GM21423 (cell line): ENCODE data around the gene SESN3.
"Not testable (repeated sequence)": the region's sequence is repeated elsewhere in the genome, so short reads cannot be mapped to it uniquely, and the experiment has no call there.

Source experiments
- ATAC-seq: cut with Tn5 transposase; IDR thresholded peaks from one replicate; pipeline ENCODE4 v1.9.1; 2021; ENCODE audit warnings: mild to moderate bottlenecking, moderate library complexity; ENCODE audit not compliant: unreplicated experiment

SESN3 gene, protein sequence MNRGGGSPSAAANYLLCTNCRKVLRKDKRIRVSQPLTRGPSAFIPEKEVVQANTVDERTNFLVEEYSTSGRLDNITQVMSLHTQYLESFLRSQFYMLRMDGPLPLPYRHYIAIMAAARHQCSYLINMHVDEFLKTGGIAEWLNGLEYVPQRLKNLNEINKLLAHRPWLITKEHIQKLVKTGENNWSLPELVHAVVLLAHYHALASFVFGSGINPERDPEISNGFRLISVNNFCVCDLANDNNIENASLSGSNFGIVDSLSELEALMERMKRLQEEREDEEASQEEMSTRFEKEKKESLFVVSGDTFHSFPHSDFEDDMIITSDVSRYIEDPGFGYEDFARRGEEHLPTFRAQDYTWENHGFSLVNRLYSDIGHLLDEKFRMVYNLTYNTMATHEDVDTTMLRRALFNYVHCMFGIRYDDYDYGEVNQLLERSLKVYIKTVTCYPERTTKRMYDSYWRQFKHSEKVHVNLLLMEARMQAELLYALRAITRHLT

DNA sequence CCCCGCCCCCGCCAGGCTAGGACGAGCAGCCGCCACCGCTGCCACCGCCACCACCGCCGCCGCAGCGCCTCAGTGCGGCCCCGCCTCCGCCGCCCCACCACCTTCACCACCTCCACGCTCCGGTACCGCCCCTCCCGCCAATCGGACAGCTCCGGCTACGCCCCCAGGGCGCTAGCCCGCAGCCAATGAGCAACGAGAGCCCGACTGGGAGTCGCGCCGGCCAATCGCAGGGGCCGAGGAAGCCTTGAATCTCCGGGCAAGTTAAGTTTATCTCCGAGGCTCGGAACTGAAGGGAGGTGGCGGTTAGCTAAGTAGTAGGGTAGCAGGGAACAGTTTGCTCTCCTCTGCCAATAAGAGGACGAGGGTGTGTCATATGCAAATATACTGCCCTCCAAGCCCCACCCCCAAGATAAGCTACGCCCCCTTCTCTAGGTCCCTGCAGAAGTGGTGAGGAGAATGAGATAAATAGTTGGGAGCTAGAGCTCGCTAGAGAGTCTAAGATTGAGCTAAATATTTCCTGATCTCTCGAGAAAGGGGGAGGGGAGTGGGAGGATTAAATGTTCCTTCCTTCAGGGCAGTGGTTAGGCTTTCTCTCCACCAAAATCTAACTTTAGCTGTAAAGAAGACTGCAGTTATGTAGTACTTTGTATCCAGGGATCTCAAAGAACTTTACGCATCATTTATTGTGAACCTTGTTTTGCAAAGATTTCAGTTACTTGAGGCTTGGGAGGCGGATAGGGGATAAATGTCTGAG is at the start of gene SESN3:
Gene SESN3, minus strand, starts transcription at position 76 of the 754 bp plus-strand sequence. CDS start 342 bp downstream, outside the sequence.
- ATAC-seq, result peak; percentile 92

DNA sequence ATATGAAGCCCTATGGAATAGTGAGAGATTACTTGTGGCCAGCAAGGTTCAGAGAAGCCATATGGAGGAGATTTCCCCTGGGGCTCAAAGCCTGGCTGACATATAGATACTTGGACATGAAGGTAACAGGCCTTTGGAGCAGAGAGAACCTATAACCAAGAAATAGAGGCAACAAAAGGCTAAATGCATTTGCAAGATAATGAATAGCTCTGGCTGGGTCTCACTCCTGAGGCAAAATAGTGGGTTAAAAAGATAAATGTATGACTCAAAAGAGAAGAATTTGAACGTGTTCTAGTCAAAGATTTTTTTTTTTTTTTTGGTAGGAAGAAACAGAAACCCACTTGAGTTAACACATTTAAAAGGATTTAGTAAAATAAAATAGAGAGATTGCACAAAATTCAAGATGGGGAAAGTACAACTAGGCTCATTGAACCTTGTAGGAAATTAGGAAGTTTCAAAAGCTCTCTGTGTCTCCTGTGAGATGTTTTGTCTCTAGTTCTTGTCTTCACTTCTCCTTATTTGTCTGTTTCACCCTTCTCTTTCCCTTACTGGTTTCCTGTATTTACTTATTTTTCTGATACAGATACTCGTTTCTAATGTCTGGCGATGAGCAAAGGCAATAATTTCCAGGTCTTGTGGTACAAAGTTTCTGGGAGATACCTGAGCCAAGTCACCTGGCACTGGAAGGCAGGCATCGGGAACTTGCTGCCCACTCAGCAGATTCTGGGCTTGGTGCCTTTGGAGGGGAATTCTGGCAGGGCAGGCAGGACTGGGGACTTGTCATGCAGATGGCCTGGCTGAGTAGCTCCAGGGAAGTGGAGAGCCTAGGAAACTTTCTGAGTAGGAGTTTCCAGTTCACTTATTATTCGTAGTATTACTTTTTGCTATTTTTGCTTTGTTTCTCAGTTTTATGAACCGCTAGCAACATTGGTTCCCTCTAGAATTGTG is 49.2 kb upstream of the SESN3 start:
- peak; percentile 64 for ATAC-seq

DNA sequence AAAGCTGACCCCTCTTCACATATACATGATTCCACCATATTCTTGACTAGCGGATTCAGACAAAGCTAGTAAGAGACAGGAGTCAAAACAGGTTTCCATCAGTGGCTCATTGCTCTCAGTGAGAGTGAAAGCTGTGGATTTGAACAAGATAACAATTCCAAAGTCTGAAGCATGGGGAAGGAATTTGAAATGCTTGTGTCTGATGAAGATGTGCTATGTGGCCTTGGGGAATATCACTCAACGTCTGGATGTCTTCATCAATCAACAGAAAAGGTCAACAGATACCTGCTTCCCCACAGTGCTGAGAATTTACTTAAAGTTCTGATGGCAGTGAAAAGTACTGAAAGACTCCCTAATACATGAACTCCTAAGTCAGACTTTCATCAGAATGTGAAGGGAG is 46.9 kb upstream of the SESN3 start:
- no peak for ATAC-seq

DNA sequence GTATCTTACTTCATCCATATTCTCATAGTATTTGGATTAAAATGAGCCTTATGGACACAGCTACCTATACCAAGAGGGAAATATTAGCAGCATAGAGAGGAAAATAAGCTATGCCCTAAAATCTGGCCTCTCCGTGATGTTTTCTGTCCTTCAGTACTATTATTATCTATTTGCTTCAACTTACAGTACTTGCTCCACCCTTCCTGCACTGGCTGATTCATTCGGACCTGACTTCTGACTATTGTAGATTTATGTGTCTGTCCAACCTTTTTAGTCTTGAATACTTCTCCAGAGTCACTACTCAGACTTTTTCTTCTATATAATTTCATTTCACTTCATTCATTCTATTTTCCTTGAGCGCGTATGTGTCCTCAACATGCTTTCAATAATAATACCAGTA is 45.1 kb upstream of the SESN3 start:
- ATAC-seq, result no peak

DNA sequence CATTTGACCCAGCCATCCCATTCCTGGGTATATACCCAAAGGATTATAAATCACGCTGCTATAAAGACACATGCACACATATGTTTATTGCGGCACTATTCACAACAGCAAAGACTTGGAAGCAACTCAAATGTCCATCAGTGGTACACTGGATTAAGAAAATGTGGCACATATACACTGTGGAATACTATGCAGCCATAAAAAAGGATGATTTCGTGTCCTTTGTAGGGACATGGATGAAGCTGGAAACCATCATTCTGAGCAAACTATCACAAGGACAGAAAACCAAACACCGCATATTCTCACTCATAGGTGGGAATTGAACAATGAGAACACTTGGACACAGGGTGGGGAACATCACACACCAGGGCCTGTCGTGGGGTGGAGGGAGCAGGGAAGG is 42.6 kb upstream of the SESN3 start:
- ATAC-seq, result not testable (repeated sequence)

DNA sequence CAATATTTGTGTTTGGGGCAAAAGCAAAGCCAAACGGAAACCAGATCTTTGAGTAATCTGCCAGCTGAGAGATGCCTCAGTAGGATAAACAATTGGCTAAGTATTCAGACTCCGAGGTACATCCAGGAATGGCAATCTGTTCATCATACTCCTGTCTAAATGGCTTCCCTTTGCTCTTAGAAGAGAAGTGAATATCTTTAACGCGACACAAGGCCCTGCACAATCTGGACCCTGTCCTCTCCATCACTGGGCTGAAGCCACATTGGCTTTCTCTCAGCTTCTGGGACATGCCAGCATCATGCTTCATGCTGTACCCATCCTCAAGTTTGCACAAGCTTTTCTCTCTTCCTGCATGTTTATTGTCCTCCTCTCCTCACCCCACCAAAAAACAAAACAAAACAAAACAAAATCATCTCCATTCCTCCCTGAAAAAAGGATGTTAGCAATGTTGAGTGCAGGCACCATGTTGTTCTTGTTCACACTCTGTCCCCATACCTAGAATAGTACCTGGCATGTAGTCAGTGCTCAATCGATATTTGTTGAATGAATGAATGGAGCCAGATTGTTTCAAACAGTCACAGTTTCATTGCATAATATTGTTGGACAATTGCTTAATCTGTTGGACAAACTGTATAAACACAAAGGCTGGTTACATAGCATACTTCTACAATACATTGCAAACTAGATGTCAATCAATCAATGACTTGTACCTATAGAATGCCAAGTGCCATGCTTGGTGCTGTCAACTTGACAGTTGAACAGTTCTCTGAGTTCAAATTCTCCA is 38.2 kb upstream of the SESN3 start:
- ATAC-seq, result no peak

DNA sequence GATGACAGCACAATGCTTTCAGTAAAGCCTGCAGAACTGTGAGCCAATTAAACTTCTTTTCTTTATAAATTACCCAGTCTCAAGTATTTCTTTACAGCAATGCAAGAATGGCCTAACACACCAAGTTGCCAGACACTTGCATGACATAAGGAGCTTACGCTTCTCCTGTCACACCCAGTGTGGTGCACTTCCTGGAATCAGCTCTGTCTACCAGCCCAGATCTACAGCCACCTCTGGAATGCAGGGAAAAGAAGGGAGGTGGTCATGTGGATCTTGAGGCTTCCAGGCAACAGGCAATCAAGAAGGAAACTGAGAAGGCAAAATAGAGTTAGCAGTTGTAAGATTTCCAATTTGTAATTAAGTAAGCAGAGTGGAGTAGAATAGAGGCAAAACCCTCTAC is 37.4 kb upstream of the SESN3 start:
- ATAC-seq, result no peak

DNA sequence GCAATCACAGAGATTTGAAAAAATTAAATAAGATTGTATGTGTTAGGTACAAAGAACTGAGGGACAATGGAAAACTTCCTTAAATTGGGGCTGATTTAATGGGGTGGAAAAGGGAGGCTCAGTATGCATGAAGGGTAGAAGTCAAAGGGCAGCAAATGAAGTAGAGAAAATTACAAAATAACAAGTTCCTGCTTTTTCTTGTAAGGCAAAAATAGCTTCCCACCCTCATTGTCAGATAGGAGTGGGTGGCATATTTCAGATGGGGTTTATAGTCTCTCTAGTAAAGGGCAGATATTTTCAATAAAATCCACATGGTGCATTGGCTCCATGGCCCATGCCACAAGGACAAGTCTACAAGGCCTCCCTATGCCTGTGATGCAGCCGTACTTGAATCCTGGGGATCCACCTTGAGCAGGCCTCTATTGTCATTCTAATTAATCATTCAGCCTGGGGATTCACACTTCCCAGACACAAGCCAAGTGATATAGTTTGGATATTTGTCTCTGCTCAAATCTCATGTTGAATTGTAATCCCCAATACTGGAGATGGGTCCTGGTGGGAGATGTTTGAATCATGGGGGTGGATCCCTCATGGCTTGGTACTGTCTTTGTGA is 36.7 kb upstream of the SESN3 start:
- ATAC-seq, result no peak

DNA sequence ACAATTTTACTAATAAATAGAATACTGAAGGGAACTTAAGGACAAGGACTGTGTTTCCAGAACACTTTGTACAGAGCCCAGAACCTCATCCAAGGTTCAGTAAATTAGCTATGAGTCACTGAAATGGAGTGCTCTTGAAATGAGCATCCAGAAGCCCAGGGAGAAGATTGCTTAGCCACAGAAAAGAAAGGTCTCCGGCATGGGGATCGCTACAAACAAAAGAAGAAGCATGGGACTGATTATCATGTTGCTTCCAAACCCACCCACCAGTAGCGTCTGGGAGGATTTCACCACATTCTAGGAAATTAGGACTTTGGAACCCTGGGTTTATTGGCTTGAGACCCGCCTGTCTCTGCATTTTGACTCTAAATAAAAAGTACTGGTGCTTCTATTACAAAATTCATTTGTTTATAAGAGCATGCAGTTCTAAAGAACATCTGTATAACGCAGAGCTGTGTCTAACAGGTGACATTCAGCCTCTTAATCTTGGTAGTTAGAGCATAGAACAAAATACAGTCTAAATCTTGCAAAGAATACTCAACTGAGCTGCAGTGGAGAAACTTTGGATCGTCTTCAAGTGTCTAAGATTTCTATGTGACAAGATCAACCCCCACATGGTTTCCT is 35.9 kb upstream of the SESN3 start:
- ATAC-seq, result no peak

DNA sequence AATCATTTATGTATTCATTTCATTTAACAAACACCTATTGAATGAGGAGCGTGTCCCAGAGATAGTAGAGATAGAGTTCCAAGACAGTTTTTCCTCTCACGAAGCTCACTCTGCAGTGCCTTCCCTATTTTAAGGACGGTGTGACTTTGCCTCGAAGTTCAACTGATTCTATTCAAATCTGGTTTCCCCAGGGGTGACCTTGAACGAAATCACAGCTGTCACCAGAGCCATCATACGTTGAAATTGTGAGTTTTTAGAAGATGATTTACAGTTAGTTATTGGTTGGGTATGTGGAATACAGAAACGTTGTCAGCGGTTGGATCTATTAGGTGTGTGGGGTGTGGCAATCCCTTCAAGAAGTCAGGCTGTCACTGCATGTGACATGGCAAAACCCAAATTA is 33.9 kb upstream of the SESN3 start:
- no peak for ATAC-seq

DNA sequence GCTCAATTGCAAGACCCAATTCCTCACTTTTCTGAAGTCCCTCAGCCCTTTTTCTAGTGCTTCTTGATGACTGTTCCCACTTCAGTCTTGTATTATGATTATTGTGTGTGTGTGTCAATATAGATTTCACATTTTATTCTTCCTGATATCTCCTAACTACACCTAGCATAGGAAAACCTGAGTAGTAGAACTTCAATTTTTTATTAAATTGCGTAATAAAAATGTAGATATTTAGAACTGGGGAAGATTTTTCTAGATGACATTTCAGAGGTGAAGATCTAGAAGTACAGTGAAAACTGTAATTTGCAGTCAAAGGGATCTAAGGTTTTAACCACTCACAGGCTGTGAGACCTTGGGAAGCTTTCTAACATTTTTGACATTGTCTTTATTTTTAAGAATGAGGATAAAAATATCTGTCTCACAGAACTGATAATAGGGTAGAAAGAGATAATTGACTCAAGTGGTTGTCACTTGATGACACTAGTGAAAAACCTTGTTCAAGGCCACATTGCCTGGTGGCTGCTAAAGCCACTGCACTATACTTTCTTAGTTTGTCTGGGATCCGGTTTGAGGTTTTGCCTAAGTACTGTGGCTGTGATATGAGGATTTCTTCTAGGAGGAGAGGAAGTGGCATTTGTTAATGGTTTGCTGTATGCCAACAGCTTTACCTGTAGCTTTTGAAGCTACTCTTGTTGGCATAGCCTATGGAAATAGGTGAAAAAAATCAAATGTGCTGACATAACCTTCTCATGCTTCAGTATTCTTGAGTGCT is 32.2 kb upstream of the SESN3 start:
- no peak for ATAC-seq

DNA sequence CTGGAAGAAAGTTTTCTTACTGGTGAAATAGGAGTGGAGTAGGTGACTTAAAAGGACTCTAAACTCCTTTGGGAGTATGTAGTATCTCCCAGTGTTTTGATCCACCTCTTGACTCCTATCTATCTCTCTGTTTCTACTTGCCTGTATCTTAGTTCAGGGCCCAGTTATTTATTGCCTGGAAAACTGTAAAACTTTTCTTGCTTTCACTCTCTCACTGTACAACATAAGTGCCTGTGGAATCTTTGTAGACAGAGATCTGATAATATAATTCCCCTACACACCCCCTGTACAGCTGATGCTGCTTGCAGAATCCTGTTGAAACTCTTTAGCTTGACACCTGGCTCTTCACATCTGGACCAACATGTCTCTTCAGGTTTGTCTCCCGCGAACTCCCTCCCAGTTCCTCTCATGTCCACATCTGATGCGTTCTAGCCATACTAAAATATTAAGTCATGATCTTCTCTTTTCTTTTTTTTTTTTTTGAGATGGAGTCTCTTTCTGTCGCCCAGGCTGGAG is 26.5 kb upstream of the SESN3 start:
- ATAC-seq, result no peak

DNA sequence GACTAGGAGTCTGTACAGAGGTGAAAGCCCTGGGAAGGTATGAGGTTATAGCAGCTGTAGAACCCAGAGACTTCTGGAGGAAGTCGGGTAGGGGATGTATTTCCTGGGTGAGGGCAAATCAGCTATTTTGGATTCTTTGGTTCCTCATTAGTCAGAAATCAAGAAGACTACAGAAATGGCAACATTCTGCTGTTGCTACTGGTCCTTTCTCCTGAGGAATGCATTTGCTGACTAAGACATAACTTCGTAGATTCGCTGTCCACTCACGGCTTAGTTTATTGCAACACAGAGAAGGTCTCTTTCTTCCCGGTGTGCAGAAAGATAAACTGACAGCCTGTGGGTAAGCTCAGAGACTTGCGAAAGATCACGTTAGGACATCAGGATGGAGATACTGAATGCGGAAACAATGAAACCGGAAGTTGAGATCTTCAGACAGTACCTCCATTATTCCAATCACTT is 25.3 kb upstream of the SESN3 start:
- ATAC-seq, result no peak

DNA sequence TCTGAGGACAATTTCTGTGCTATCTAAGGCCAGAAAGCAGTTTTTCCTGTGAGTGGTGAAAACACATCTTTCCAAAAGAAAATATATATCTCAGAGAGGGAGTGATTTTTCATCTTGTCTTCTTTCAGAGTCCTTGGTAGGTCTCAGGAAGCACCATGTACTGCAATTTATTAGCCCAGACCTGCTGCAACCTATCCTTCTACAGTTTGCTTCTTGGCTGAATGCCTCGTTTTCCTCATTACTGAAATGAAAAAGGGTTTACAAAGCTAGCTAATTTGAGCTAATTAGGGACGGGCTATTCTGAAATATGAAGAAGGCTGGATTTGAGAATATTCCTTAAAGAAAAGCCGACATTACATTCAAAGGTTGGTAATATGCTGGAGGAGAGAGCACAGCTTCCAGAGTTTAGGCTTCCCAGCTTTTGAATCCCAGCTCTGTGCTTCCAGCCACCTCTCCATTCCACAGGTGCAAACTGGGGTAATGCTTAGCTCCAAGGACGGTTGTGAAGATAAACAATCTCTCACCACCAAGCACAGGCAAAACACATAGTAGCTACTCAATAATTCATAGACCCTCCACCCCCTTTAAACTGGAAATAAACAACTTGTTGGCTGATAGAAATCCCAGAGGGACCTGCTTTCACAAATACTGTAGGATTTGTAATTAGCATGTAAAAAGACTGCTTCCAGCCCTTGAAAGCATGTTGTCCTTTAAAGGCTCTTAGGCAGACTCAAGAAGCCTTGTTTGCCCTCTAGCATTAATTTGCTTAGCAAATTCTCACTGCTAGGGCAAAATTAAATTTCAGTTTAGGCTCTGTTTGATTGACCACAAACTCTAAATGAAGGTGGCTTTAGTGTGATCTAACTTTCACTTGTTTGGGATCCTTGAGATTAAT is 24.5 kb upstream of the SESN3 start:
- no peak for ATAC-seq

DNA sequence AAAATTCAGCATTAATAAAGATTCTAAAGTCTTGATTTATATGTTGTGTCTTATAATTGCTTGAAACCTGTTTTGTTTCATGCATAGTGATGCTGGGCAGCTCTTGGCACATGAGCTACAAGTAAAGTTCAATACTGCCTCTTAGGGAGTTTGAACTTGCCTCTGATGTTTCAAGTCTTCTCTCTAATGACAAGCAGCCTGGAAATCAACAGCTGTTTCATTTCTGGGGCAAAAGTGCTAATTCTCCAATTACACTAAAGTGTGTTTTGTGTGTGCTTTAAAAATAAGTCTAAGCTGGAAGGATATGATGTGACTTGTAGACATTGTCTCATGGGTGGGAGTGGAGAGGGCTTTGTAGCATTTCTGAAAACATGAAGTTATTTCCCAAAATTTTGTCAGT is 23.7 kb upstream of the SESN3 start:
- ATAC-seq, result peak; percentile 9

DNA sequence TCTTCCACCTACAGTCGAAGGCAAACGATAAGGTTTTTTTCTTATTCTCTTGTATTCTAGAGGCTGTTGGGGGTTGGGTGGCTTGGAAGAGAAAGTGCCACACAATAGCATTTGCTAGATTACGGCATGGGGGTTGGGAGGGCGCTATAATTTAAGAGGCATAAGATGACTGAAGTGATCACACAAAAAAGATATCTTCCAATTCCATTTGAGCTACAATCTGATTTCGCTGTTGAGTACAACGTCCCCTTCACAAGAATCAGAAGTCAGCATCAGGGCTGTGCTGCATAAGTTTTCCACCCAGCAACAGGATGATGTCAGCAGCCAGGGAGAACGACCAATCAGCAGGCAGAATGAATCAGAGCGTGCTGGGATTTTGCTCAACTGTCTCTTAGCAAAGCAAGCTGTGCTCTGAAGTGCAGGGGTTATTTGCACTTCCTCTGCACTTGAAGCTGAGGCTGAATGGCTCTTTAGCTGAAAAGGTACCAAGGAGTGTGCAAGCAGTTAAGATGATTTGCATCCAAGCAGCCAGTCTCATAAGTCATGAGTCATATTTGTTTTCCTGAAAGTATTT is 23.2 kb upstream of the SESN3 start:
- peak; percentile 99 for ATAC-seq

DNA sequence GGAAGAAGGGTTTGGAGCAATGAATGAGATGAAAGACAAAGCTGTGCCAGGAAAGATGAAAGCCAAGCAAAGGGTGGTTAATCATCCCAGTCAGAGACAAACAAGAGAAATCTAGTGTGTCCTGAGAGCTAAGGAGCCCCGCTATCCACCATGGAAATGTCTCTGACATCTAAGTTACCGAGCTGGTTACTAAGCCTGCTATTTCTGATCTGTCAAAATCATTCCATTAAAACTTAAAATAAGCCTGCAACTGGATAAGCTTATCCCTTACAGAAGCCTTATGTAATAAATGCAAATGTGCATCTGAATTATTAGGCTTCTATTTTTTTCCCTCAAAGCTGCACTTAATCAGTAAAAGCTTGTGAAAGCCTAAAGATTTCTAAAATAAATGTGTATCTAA is 22.1 kb upstream of the SESN3 start:
- no peak for ATAC-seq
